Measurements from ENCODE around the gene HRH2. TPM values are rescaled to one million over a fixed set of nuclear protein-coding genes. Genes with fewer than 3 reads are reported as not detected.

The HRH2 gene
- polyA plus RNA-seq, 1 donor (not counting 4 experiments of a cell fraction or from before 2014, with no cell fraction given), result not detected

DNA sequence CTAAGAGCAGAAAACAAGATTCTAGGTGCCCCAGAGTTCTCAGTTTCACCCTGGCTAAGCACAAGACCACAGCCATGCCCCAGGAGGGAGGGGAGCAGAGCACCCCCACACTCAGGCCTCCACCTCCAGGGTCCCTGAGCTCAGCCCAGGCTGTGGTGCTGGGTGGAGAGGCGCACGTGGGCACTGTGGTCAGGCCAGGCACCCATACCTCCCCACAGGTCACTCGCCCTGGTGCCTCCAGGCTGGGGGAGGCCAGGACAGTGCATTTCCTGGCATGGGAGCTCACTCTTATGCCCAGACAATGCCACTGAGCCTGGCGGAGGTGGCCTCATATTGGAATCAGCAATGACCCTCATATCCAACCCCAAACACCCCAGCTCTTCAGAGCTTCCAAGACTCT, 78.8 kb downstream of the HRH2 start:
- no peaks in the 10 kb centered on the region for H3K79me2 ChIP-seq (ENCODE audit: control insufficient read depth, insufficient read depth, low read length)
- no peak for DNase-seq (ENCODE audit: low read depth, low spot score)
- no peak overlapping the region for H3K9ac ChIP-seq (ENCODE audit: control insufficient read depth, extremely low read depth, insufficient read depth, low read length)
- dilution Hi-C loops (cut with MboI; ENCODE audit: extremely low pct_ligation_motif_present, low sequenced_read_pairs), result no loop called here
- peaks cover 15% of the 10 kb centered on the region for H3K27me3 ChIP-seq (ENCODE audit: control insufficient read depth, extremely low read depth, insufficient read depth, low read length)
- H3K27ac ChIP-seq (ENCODE audit: control insufficient read depth, insufficient read depth, low read length), result no peak overlapping the region
- H4K20me1 ChIP-seq (ENCODE audit: control insufficient read depth, extremely low read depth, insufficient read depth, low read length), result no peaks in the 10 kb centered on the region
- no peak overlapping the region for H3K4me3 ChIP-seq (ENCODE audit: control insufficient read depth in 2 of 3, extremely low read depth in 1 of 3, insufficient read depth in 2 of 3, low read depth in 1 of 3, low read length in 3 of 3)
- H3K9me1 ChIP-seq (ENCODE audit: control insufficient read depth, extremely low read depth, insufficient read depth, low read length), result no peaks in the 10 kb centered on the region
- no peaks in the 10 kb centered on the region for H3K4me1 ChIP-seq (ENCODE audit: control insufficient read depth, extremely low read depth, insufficient read depth, low read length)
- TF ChIP-seq, protein P1, sequence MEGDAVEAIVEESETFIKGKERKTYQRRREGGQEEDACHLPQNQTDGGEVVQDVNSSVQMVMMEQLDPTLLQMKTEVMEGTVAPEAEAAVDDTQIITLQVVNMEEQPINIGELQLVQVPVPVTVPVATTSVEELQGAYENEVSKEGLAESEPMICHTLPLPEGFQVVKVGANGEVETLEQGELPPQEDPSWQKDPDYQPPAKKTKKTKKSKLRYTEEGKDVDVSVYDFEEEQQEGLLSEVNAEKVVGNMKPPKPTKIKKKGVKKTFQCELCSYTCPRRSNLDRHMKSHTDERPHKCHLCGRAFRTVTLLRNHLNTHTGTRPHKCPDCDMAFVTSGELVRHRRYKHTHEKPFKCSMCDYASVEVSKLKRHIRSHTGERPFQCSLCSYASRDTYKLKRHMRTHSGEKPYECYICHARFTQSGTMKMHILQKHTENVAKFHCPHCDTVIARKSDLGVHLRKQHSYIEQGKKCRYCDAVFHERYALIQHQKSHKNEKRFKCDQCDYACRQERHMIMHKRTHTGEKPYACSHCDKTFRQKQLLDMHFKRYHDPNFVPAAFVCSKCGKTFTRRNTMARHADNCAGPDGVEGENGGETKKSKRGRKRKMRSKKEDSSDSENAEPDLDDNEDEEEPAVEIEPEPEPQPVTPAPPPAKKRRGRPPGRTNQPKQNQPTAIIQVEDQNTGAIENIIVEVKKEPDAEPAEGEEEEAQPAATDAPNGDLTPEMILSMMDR (optimal IDR thresholded peaks at IDR 0.05 in 1 of 3, IDR thresholded peaks at IDR 0.05 in 1 of 3, conservative IDR thresholded peaks at IDR 0.05 in 1 of 3; ENCODE audit: extremely low read depth in 1 of 3, insufficient read depth in 2 of 3, low read length in 3 of 3), result no peak
- no peak for TF ChIP-seq EZH2 (IDR thresholded peaks at IDR 0.05; ENCODE audit: low read length)
- H3K36me3 ChIP-seq (ENCODE audit: control insufficient read depth in 2 of 2, extremely low read depth in 1 of 2, insufficient read depth in 2 of 2, low read length in 2 of 2), result no peaks in the 10 kb centered on the region
- no peak overlapping the region for H2AFZ ChIP-seq (ENCODE audit: control insufficient read depth, low read length)
- H3K4me2 ChIP-seq (ENCODE audit: control insufficient read depth, extremely low read depth, insufficient read depth, low read depth, low read length), result no peak overlapping the region
- peaks cover 2% of the 10 kb centered on the region for H3K9me3 ChIP-seq (ENCODE audit: control insufficient read depth, low read depth, low read length)
- no peak for FAIRE-seq

DNA sequence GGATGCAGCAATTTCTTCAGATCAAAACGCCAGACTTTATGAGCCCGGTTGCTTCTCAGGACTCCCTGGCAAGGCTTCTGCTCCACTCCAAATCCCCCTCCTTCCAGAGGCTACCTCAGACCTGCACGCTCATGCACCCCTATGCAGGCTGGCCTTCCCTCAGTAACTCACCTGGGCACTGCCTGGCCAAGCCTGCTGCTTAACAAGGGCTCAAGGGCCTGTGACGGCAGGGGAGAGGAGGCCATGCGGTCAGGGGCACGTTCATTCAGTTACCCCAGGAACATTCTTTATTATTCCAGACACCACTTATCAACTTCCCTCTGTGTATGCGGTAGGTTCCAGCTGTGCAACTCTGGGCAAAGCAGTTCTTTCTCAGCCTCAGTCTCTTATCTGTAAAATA, 79.6 kb downstream of the HRH2 start:
- TF ChIP-seq, protein P1 (optimal IDR thresholded peaks at IDR 0.05 in 1 of 3, IDR thresholded peaks at IDR 0.05 in 1 of 3, conservative IDR thresholded peaks at IDR 0.05 in 1 of 3; ENCODE audit: extremely low read depth in 1 of 3, insufficient read depth in 2 of 3, low read length in 3 of 3), result no peak
- Histone ChIP-seq H4K20me1 (ENCODE audit: control insufficient read depth, extremely low read depth, insufficient read depth, low read length) (no peaks in the 10 kb centered on the region), H3K27me3 (ENCODE audit: control insufficient read depth, extremely low read depth, insufficient read depth, low read length) (peaks cover 15% of the 10 kb centered on the region), H3K27ac (ENCODE audit: control insufficient read depth, insufficient read depth, low read length) (no peak overlapping the region), H3K4me1 (ENCODE audit: control insufficient read depth, extremely low read depth, insufficient read depth, low read length) (no peaks in the 10 kb centered on the region), H2AFZ (ENCODE audit: control insufficient read depth, low read length) (no peak overlapping the region), H3K4me2 (ENCODE audit: control insufficient read depth, extremely low read depth, insufficient read depth, low read depth, low read length) (no peak overlapping the region), H3K79me2 (ENCODE audit: control insufficient read depth, insufficient read depth, low read length) (no peaks in the 10 kb centered on the region), H3K4me3 (ENCODE audit: control insufficient read depth in 2 of 3, extremely low read depth in 1 of 3, insufficient read depth in 2 of 3, low read depth in 1 of 3, low read length in 3 of 3) (no peak overlapping the region), H3K9me3 (ENCODE audit: control insufficient read depth, low read depth, low read length) (peaks cover 2% of the 10 kb centered on the region), H3K36me3 (ENCODE audit: control insufficient read depth in 2 of 2, extremely low read depth in 1 of 2, insufficient read depth in 2 of 2, low read length in 2 of 2) (no peaks in the 10 kb centered on the region), H3K9me1 (ENCODE audit: control insufficient read depth, extremely low read depth, insufficient read depth, low read length) (no peaks in the 10 kb centered on the region), H3K9ac (ENCODE audit: control insufficient read depth, extremely low read depth, insufficient read depth, low read length) (no peak overlapping the region)
- FAIRE-seq (no peak), DNase-seq (ENCODE audit: low read depth, low spot score) (no peak)
- dilution Hi-C loops (cut with MboI; ENCODE audit: extremely low pct_ligation_motif_present, low sequenced_read_pairs), result no loop called here
